Effector CD8-positive, alpha-beta T cell (primary cell): ENCODE data around the gene DLL4.

Source experiments
- DNase-seq: peaks from one replicate; lab custom pipeline; 2025; lab: John Stamatoyannopoulos, UW

Gene DLL4

DNA sequence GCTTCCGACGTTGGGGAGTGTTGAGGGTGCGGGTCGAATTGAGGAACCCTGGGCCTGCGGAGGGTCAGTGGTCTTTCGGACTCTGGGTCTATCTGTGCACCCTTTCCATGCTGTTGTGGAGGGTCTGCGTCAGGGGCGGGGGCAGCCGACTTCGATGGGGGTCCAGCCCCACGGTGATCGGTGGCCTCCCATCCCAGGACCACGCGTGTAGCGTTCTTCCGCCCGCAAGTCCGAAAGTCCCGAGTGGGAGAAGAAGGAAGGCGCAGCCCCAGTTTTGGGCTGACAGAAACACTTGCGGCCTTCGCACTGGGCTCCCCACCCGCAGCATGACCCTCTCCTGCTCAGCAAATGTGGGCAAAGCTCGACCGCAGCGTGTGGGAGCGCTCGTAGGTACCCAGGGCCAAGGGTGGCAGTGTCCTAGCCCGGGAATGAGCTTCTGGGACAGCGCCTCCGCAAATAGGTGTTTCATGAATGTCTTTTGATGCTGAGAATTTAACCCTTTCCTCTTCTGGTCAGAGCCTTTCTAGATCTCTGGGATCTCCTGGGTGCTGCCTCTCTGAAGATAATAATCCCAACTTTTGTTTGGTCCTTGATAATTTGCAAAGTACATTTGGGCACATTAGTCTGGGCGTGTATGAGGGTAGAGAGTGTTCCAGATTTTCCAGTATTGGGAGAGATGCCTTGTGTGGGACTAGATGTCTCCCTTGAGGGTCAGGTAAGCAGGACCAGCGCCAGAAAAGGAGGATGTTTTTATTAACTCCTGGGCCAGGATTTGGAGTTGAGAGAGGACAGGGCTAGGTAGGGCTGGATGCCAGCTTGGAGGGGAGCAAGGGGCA is 2.3 kb upstream of the DLL4 start:
- no peak for DNase-seq

DNA sequence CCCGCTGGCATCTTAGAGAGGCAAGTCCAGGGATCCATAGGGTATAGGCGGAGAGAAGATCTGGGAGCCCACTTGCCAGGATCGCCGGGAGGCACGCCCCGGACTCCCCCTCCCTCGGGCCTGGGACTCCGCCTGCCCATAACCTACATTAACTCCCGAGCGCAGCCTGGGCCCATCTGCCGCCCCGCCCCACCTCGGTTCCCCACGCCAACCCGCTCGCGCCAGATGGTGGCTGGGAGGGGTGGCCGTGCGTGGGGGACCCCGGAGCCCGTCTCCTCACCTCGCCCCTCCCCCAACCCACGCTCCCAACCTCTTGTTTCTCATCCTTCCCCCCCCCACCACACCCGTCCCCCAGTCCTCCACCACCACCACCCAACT is 1.7 kb upstream of the DLL4 start:
- DNase-seq = no peak

DNA sequence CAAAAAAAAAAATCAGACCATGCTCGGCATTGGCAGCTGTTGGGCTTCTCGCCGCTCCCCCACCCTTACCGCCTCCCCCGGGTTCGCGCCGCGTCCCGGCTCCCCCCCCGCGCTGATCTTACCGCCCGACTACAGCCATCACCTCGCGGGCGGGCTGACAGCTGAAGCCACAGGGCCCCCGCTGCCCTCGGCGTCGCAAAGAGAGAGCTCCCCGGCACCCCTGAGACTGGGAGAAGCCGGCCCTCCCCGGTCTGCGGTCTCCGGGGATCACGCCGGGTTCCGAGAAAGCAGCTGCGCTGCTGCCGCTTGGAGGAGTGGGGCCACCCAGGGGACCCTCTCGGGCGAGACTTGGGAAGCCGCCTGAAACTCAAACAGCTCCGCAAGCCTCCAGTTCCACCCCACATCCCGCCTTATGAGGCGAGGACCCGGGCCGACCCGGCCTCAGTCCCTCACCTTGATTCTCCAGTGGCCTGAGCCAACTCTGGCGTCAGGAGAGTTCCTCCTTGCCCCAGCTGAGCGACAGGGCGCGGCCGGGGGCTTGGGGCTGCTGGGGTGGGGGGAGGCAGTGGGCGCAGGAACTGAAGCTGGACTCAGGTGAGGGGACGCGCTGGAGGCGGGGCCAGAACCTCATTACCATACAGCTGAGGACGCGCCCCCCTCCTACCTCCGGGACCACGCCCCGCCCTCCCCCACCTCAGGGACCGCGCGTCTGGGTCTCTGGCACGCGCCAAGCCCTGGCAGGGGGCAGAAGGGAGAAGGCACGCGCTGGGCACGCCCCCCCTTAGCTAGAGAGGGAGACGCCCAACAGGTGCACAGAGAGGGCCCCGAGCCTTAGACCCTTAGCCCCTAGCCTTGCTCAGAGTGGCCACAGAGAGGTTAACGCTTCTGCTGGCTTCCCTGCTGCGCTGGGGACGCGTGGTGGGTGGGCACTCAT is 1.0 kb upstream of the DLL4 start:
- DNase-seq = no peak

DNA sequence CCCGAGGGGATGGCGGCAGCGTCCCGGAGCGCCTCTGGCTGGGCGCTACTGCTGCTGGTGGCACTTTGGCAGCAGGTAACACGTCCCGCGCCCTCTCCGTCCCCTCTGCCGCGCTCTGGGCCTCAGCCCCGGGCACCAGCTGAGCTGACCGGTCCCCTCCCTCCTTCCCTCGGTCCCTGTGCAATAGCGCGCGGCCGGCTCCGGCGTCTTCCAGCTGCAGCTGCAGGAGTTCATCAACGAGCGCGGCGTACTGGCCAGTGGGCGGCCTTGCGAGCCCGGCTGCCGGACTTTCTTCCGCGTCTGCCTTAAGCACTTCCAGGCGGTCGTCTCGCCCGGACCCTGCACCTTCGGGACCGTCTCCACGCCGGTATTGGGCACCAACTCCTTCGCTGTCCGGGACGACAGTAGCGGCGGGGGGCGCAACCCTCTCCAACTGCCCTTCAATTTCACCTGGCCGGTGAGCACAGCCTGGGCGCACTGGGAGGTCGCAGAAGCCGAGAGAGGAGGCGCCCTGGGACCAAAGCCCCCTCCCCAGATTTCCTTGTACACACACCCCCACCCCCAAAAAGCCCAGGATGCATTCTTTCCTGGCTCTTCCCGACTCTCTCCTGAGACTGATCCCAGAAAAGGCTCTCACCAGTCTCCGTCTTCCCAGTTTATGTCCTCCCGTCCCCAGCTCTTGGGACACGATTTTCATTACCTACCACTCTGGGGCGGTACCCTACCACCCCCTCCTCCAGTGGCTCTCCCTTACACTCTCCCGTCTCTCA is 705 bp downstream of the DLL4 start:
- no peak for DNase-seq

DNA sequence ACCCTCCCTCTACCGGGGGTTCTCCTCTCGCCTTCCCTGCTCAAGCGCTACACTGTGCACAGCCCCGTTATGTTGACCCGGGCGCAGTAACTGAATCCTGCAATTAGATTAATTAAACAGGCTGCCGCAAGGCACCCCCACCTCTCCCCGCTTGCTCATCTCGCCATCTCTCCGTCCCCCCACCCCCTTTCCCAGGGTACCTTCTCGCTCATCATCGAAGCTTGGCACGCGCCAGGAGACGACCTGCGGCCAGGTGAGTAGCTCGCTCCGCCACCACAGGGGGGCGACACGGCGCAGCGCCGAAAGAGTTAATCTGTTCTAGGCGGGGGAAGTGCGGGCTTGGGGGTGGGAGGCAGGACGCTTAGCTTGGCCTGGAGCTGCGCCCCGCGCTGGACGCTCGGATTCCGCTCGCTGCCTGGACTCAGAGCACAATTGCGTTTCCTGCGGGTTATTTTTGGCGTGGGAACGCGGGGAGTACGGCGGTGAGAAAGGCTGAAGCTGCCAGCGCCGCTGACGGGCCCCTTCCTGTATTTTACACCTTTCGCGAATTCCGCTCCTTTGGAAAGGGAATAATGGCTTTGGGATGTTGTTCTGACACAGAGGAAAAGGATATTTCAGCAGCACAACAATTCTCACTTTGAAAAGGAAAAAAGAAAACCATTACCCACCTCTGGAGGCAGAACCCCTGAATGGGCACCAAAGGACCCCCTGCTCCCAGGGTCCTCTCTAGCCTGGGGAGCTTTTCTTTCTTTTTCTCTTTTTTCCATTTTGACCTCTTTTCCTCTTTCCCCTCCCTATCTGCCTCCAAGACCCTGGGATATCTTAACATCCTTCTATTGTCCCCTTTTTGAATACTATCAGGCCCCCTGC is 1.5 kb downstream of the DLL4 start:
- peak; percentile 22 for DNase-seq

DNA sequence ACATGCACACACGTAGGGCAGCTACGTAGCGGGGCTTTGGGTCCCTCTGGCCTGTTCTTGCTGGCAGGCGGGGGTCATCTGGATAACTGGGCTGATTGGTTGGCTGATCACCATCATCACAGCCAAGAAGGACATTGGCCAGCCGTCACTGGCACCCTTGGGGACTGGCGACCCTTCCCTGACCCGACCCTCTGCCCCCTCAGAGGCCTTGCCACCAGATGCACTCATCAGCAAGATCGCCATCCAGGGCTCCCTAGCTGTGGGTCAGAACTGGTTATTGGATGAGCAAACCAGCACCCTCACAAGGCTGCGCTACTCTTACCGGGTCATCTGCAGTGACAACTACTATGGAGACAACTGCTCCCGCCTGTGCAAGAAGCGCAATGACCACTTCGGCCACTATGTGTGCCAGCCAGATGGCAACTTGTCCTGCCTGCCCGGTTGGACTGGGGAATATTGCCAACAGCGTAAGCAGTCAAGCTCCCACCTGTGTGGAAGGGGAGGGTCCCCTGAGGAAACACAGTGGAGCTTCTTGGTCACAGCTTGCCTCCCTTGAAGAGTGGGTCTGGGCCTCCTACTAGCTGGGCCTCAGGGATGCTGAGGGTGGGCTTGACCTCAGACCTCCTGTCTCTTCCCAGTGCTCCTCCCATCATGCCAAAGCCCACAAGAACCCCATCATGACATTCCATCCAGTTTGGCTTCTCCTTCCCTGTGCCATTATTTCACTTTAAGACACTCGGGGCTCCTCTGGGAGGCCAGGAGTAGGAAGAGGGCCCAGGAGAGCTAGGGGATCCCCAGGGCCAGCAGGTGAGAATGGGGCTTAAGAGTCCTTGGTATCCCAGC is 2.4 kb downstream of the DLL4 start:
- no peak for DNase-seq

DNA sequence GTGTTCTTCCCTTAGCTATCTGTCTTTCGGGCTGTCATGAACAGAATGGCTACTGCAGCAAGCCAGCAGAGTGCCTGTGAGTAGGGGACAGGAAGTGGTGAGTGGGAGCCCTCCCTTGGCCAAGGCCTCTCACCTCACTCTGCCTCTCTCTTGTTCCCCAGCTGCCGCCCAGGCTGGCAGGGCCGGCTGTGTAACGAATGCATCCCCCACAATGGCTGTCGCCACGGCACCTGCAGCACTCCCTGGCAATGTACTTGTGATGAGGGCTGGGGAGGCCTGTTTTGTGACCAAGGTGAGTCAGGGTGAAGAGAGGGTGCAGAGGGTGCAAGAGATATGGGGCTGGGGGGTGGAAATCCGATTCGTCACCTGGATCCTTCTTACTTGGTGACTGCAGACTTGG is 3.0 kb downstream of the DLL4 start:
- DNase-seq = no peak

DNA sequence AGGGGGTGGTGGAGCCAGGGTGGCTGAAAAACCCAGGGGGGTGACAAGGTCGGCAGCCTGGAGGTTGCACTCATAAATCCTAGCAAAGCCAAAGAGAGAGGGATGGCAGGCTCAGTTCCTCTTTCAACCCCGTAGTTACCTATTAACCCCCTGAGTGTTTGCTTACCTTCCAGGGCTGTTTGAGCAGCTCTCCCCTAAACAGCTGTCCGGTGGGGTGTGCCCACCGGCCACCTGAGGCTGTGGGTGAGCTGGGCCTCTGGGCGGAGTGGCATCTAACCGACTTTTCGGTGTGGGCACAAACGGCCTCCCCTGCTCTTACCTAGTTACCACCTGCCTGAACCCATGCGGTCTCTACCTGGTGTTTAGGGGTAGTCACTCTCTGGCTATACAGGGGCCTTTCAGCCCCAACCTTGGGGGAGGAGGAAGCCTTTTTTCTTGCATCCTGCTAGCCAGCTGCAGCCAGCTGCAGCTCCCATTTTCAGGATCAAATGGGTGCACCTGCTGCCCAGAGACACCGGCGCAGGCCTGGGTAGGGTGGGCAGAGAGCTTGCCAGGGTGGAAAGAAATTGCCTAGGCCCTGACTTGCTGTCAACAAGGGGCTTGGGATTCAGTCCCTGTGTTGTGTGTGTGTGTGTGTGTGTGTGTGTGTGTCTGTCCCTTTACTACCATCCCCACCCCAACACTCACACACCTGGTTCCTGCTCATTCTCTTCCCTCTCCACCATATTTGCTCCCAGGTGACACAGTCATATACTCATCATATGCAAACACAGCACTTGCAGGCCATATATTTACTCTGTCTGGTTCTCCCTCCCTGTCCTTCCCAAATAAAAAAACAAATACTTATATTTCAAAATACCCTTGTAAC is 3.7 kb downstream of the DLL4 start:
- no peak for DNase-seq

DNA sequence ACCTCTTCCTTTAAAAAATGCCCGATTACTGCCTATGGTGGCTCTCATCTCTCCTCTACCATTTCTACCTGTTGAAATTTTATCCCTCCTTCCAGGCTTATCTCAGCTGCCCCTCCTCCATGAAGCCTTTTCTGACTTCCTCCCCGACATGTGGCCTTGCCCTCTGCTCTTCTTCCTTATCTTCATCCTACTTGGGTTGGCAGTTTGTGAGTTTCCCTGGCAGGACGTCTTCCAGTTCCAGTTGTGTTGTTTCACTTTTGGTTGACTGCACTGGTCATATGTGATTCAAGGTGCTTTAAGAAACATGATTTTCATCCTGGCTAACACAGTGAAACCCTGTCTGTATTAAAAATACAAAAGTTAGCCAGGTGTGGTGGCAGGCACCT is 4.4 kb downstream of the DLL4 start:
- no peak for DNase-seq

DNA sequence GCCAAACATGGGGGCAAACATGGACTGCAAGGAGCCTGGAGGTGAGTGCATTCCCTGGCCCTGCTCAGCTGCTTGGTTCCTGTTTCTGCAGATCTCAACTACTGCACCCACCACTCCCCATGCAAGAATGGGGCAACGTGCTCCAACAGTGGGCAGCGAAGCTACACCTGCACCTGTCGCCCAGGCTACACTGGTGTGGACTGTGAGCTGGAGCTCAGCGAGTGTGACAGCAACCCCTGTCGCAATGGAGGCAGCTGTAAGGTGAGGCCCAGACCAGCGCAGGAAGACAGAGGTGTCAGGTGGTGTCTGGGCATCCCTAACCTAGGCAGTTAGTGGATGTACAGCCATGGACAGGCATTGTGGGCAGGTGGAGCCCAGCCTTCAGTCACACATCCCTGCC is 5.3 kb downstream of the DLL4 start:
- no peak for DNase-seq

DNA sequence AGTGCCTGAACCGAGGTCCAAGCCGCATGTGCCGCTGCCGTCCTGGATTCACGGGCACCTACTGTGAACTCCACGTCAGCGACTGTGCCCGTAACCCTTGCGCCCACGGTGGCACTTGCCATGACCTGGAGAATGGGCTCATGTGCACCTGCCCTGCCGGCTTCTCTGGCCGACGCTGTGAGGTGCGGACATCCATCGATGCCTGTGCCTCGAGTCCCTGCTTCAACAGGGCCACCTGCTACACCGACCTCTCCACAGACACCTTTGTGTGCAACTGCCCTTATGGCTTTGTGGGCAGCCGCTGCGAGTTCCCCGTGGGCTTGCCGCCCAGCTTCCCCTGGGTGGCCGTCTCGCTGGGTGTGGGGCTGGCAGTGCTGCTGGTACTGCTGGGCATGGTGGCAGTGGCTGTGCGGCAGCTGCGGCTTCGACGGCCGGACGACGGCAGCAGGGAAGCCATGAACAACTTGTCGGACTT is 7.1 kb downstream of the DLL4 start:
- DNase-seq = no peak

DNA sequence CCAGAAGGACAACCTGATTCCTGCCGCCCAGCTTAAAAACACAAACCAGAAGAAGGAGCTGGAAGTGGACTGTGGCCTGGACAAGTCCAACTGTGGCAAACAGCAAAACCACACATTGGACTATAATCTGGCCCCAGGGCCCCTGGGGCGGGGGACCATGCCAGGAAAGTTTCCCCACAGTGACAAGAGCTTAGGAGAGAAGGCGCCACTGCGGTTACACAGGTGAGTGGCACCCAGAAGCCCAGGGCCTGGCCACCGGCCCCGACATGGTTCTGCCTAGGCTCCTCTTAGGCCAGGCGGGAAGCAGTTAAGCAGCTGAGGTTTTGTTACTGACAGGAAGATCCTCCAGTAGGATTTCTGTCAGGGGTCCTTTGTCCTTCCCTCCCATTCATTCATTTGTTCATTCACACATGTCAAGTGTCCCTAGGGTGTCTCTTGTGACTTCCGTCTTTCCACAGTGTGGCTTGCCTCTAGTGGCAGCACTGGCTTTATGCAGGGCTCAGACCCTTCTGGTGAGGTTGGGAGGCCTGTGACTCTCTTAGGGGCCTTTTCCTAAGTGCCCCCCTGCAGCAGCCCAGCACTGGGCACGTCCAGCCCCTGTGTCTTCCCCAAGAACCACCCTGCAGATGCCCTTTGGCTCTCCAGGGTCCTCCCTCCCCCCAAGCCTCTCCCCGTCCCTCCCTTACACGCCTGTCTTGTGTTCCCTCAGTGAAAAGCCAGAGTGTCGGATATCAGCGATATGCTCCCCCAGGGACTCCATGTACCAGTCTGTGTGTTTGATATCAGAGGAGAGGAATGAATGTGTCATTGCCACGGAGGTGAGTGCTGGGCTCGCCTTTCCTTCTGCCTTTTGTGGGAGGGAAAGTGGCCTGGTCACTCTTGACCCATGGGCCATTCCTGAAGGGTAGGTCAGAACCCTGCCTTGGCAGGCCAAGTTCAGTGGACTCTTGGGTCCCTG is 7.8 kb downstream of the DLL4 start:
- no peak for DNase-seq

DNA sequence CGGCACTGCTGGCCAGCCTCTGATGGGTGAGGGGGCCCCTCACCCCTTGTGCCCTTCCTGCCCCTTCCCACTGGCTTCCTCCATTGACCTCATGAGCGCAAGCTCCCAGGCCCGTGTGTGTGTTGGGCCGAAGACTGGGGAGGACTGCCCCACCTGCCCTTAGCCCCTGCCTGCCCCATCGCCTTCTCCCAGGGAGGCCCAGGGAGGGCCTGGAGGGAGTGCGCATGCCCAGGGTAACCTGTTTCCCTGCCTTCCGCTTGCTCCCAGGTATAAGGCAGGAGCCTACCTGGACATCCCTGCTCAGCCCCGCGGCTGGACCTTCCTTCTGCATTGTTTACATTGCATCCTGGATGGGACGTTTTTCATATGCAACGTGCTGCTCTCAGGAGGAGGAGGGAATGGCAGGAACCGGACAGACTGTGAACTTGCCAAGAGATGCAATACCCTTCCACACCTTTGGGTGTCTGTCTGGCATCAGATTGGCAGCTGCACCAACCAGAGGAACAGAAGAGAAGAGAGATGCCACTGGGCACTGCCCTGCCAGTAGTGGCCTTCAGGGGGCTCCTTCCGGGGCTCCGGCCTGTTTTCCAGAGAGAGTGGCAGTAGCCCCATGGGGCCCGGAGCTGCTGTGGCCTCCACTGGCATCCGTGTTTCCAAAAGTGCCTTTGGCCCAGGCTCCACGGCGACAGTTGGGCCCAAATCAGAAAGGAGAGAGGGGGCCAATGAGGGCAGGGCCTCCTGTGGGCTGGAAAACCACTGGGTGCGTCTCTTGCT is 8.8 kb downstream of the DLL4 start:
- no peak for DNase-seq

DNA sequence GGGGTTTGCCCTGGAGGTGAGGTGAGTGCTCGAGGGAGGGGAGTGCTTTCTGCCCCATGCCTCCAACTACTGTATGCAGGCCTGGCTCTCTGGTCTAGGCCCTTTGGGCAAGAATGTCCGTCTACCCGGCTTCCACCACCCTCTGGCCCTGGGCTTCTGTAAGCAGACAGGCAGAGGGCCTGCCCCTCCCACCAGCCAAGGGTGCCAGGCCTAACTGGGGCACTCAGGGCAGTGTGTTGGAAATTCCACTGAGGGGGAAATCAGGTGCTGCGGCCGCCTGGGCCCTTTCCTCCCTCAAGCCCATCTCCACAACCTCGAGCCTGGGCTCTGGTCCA is 9.4 kb downstream of the DLL4 start:
- no peak for DNase-seq

DNA sequence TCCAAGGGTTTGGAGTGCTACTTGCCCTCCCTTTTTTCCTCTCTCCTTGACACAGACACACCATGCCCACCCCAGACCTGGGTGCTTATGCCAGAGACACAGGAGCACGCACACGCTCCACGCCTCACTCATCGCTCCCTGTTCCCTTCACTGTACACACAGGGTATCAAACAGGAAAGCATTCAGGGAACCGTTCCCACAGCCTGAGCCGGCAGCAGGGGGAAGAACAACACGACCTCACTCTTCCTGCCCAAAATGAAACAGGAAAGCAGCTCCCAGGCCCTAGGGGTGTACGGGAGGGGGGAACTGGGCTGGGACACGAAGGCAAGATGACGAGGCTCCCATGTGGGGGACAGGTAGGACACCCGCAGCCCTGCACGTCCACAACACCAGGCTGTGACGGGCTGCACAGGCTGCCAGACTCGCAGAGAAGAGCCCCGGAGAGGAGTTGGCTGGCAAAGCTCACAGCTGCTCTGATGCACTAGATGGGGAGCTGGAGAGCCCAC is 11.2 kb downstream of the DLL4 start:
- DNase-seq = no peak

DNA sequence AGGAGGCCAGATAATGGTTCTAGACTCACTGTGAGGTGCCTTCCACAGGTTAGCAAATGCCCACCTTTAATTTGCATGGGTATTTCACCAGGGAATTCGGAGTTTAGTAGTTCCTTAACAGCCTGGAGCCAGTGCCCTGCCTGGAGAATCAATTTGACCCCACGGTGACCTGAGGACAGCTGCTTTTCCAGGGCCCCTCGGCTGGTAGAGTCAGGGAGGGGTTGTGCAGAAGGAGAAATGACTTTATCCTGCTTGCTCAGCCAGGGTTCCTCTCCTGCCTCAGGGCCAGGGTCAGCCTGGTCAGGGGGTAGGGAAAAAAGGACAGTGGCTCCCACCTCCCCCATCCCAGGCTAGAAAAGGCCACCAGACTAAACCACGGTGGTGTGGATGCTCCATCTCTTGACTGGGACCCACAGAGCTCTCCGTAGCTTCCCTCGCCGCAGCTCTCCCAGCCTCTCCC is 12.0 kb downstream of the DLL4 start:
- no peak for DNase-seq
